ENCODE data around the gene KDM4D.
"Not testable (repeated sequence)": the region's sequence is repeated elsewhere in the genome, so short reads cannot be mapped to it uniquely, and the experiment has no call there.

The KDM4D gene

DNA sequence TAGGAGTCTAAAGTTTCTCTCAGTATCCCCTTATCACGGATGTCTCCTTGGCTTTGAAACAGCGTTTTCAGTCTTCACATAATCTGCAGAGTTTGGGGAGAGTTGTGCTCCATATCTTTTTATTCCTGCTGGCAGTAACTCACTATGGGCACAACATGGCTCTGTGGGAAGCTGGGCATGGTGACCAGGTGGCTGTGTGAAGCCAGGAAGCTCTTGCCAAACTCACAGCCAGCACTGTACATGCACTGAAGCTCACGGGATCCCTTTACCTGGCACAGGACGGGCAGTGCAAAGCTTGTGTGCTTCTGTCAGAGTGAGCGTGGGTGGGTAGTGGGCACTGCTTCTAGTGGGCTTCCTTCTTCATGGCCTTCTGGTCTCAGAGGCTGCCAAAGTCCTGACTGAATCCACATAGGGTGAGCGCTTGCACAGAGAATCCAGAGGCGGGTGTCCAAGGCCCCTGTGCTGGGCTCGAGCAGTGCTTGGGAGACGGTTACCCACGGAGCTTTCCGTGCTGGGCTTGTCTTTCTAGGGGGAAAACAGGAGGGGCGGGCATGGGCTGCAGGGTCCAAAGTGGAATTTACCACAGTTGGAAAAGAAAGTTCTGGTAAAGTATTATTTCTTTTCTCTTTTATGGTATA is 40.8 kb downstream of the KDM4D start:
- no peak for TF ChIP-seq EZH2phosphoT487 (IDR thresholded peaks at IDR 0.05; ENCODE audit: low read depth)
- TF ChIP-seq, protein P1, sequence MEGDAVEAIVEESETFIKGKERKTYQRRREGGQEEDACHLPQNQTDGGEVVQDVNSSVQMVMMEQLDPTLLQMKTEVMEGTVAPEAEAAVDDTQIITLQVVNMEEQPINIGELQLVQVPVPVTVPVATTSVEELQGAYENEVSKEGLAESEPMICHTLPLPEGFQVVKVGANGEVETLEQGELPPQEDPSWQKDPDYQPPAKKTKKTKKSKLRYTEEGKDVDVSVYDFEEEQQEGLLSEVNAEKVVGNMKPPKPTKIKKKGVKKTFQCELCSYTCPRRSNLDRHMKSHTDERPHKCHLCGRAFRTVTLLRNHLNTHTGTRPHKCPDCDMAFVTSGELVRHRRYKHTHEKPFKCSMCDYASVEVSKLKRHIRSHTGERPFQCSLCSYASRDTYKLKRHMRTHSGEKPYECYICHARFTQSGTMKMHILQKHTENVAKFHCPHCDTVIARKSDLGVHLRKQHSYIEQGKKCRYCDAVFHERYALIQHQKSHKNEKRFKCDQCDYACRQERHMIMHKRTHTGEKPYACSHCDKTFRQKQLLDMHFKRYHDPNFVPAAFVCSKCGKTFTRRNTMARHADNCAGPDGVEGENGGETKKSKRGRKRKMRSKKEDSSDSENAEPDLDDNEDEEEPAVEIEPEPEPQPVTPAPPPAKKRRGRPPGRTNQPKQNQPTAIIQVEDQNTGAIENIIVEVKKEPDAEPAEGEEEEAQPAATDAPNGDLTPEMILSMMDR (IDR thresholded peaks at IDR 0.05; ENCODE audit: low read depth, low read length): no peak
- H3K9me3 ChIP-seq (ENCODE audit: insufficient read depth, low read length): no peaks in the 10 kb centered on the region

DNA sequence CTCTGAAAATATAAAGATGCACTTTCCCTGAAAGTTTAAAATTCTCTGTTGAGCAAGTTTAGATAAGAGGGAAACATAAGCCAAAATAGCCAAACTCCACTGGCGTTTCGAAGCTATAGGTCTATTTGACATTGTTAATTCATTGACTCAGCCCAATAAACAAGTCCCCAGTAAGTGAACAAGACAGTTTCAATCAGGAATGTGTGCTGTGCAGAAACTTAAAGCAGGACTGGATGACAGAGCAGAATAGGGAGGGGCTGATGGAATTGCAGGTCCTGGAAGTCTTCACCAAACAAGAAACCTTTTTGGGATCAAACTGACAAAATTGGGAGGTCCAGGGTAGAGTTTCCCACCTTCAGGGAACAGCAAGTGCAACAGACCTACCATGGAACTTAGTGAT is 42.6 kb downstream of the KDM4D start:
- Histone ChIP-seq H3K4me3 (ENCODE audit: low read length) (no peak overlapping the region), H4K20me1 (ENCODE audit: insufficient read depth, low read length) (no peaks in the 10 kb centered on the region), H3K79me2 (ENCODE audit: low read length) (no peaks in the 10 kb centered on the region), H3K9ac (ENCODE audit: low read length) (no peak overlapping the region), H3K4me2 (ENCODE audit: low read length) (no peak overlapping the region), H3K4me1 (ENCODE audit: low read length) (no peaks in the 10 kb centered on the region), H3K27ac (ENCODE audit: low read length) (no peak overlapping the region), H3K36me3 (replicated peaks; ENCODE audit: low read depth, low read length) (no peaks in the 10 kb centered on the region), H3K27me3 (ENCODE audit: low read depth, low read length) (no peaks in the 10 kb centered on the region), H3K9me3 (ENCODE audit: insufficient read depth, low read length) (no peaks in the 10 kb centered on the region), H2AFZ (ENCODE audit: low read depth, low read length) (no peak overlapping the region)
- no peak for TF ChIP-seq EZH2phosphoT487 (IDR thresholded peaks at IDR 0.05; ENCODE audit: low read depth)
- TF ChIP-seq, protein P1 (IDR thresholded peaks at IDR 0.05; ENCODE audit: low read depth, low read length): no peak

More for the DNA sequence above, 40.8 kb downstream of the KDM4D start:
- H3K27me3 ChIP-seq (ENCODE audit: low read depth, low read length): no peaks in the 10 kb centered on the region
- no peaks in the 10 kb centered on the region for H3K79me2 ChIP-seq (ENCODE audit: low read length)
- no peaks in the 10 kb centered on the region for H3K36me3 ChIP-seq (replicated peaks; ENCODE audit: low read depth, low read length)
- no peaks in the 10 kb centered on the region for H3K4me1 ChIP-seq (ENCODE audit: low read length)
- no peak overlapping the region for H3K4me3 ChIP-seq (ENCODE audit: low read length)
- H3K4me2 ChIP-seq (ENCODE audit: low read length): no peak overlapping the region
- no peak overlapping the region for H2AFZ ChIP-seq (ENCODE audit: low read depth, low read length)
- H4K20me1 ChIP-seq (ENCODE audit: insufficient read depth, low read length): no peaks in the 10 kb centered on the region
- no peak overlapping the region for H3K9ac ChIP-seq (ENCODE audit: low read length)
- no peak overlapping the region for H3K27ac ChIP-seq (ENCODE audit: low read length)

DNA sequence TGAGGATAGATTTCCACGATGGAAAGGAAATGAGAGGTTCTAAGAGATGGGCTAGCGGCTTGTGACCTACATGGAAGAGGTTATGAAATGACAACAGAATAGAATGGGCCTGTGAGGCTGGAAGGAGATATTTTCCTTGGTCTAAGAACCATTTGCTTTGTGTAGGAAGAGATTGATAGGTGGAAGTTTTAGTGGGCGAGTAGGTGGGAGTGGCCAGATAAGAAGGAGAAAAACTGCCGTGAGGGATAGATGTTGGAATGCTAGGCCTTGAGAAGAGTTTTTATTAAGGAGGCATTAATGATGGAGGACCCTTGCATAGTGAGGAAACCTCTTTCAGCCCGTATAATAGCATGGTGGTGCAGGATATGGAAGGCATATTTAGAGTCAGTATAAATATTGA is 48.0 kb downstream of the KDM4D start:
- not testable (repeated sequence) for H2AFZ ChIP-seq (ENCODE audit: low read depth, low read length); H3K27ac ChIP-seq (ENCODE audit: low read length); H3K27me3 ChIP-seq (ENCODE audit: low read depth, low read length); H3K36me3 ChIP-seq (replicated peaks; ENCODE audit: low read depth, low read length); H4K20me1 ChIP-seq (ENCODE audit: insufficient read depth, low read length); H3K9me3 ChIP-seq (ENCODE audit: insufficient read depth, low read length); H3K9ac ChIP-seq (ENCODE audit: low read length); H3K4me3 ChIP-seq (ENCODE audit: low read length); H3K4me1 ChIP-seq (ENCODE audit: low read length); H3K4me2 ChIP-seq (ENCODE audit: low read length); H3K79me2 ChIP-seq (ENCODE audit: low read length)

DNA sequence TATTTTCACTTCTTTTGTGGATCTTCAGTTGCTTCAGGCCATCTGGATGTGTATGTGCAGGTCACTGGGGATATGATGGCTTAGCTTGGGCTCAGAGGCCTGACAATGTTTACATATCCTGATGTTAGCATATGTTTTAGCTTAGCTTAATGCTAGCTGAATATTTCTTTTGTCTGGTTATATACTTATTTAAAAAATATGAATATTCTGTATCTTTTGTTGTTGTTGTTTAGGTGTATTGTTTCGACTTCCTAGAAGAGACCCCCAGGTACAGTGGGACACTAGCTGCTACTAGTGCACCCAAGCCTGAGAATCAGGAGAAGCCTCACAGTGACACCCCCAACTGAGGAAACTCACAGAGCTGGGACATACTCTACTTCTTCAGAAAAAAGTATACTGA is 51.4 kb downstream of the KDM4D start, which contains the start of gene KDM4E:
TSS of gene KDM4E (plus strand) at position 301 of the 400 bp plus-strand sequence. CDS start 300 bp downstream, outside the sequence.
- TF ChIP-seq EZH2phosphoT487 (IDR thresholded peaks at IDR 0.05; ENCODE audit: low read depth): no peak
- TF ChIP-seq, protein P1 (IDR thresholded peaks at IDR 0.05; ENCODE audit: low read depth, low read length): no peak
- H3K9me3 ChIP-seq (ENCODE audit: insufficient read depth, low read length): no peaks in the 10 kb centered on the region

DNA sequence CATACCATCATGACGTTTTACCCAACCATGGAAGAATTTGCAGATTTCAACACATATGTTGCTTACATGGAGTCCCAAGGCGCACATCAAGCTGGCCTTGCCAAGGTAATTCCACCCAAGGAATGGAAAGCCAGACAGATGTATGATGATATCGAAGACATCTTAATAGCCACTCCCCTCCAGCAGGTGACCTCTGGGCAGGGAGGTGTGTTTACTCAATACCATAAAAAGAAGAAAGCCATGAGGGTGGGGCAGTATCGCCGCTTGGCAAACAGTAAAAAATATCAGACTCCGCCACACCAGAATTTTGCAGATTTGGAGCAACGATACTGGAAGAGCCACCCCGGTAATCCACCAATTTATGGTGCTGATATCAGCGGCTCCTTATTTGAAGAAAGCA is 52.1 kb downstream of the KDM4D start:
- not testable (repeated sequence) for H4K20me1 ChIP-seq (ENCODE audit: insufficient read depth, low read length); H3K79me2 ChIP-seq (ENCODE audit: low read length); H3K9me3 ChIP-seq (ENCODE audit: insufficient read depth, low read length); H2AFZ ChIP-seq (ENCODE audit: low read depth, low read length); H3K9ac ChIP-seq (ENCODE audit: low read length); H3K27me3 ChIP-seq (ENCODE audit: low read depth, low read length); H3K4me1 ChIP-seq (ENCODE audit: low read length); H3K4me3 ChIP-seq (ENCODE audit: low read length); H3K36me3 ChIP-seq (replicated peaks; ENCODE audit: low read depth, low read length); H3K4me2 ChIP-seq (ENCODE audit: low read length); H3K27ac ChIP-seq (ENCODE audit: low read length)

More for the DNA sequence above, 51.4 kb downstream of the KDM4D start, which contains the start of gene KDM4E:
- H4K20me1 ChIP-seq (ENCODE audit: insufficient read depth, low read length): no peaks in the 10 kb centered on the region
- H3K27me3 ChIP-seq (ENCODE audit: low read depth, low read length): no peaks in the 10 kb centered on the region
- H3K36me3 ChIP-seq (replicated peaks; ENCODE audit: low read depth, low read length): no peaks in the 10 kb centered on the region
- no peak within 1 kb of the TSS for H3K4me3 ChIP-seq (ENCODE audit: low read length)
- H3K4me2 ChIP-seq (ENCODE audit: low read length): no peak within 1 kb of the TSS
- no peaks in the 10 kb centered on the region for H3K79me2 ChIP-seq (ENCODE audit: low read length)
- no peaks in the 10 kb centered on the region for H3K4me1 ChIP-seq (ENCODE audit: low read length)
- no peak within 1 kb of the TSS for H3K9ac ChIP-seq (ENCODE audit: low read length)
- no peak within 1 kb of the TSS for H2AFZ ChIP-seq (ENCODE audit: low read depth, low read length)
- H3K27ac ChIP-seq (ENCODE audit: low read length): no peak within 1 kb of the TSS
